B cell (primary cell): ENCODE data around the gene INCA1. TPM values are rescaled to one million over a fixed set of nuclear protein-coding genes. Genes with fewer than 3 reads are reported as not detected.

Experiments used
- ATAC-seq: fragments of 200-7000 bp; cut with Tn5 transposase; one replicate; pipeline ENCODE4 v1.10.0; 2021; ENCODE audit warnings: low read depth, mild to moderate bottlenecking, moderate number of reproducible peaks, moderate library complexity
- CTCF ChIA-PET: fragments of 350-600 bp; sonication (Branson Sonifier 250); formaldehyde crosslinking; loops from one replicate; lab custom pipeline; 2021; ENCODE audit warnings: antibody characterized with exemption, inconsistent platforms; lab: Charles Lee
- POLR2A ChIA-PET: fragments of 350-600 bp; sonication (Branson Sonifier 250); formaldehyde crosslinking; loops from one replicate; lab custom pipeline; 2021; ENCODE audit warnings: antibody characterized with exemption; lab: Charles Lee
- DNase-seq: peaks from one replicate; pipeline ENCODE4 v3.0.0; 2013
- H2AFZ ChIP-seq: 2 replicates; pipeline ENCODE4 v1.6.1; 2012; ENCODE audit warnings: mild to moderate bottlenecking, low read depth, low read length; ENCODE audit not compliant: insufficient read depth, poor library complexity, severe bottlenecking
- H3K27ac ChIP-seq, 2 donors: 1 replicate in 1 of 2; 2 replicates in 1 of 2; pipeline ENCODE4 v1.5.1; 2012 to 2013; ENCODE audit warnings: low read length in 2 of 2, mild to moderate bottlenecking in 2 of 2, moderate library complexity in 1 of 2
- H3K27me3 ChIP-seq, 4 experiments: fragments of 200-600 bp in 1 of 4; sonication (generic) in 1 of 4; replicated peaks in 1 of 4; 1 replicate in 2 of 4; 2 replicates in 2 of 4; pipeline versions ENCODE4 v1.6.1 to v1.7.0; 2013 to 2016; ENCODE audit warnings: low read length in 3 of 4, mild to moderate bottlenecking in 2 of 4, mixed read lengths in 1 of 4, moderate library complexity in 1 of 4; ENCODE audit not compliant: insufficient read depth in 4 of 4, control insufficient read depth in 3 of 4; ENCODE audit errors: control extremely low read depth in 1 of 4
- H3K36me3 ChIP-seq, 2 experiments: replicated peaks in 1 of 2; 1 replicate in 1 of 2; 2 replicates in 1 of 2; pipeline versions ENCODE4 v1.6.1 to v1.7.1; 2013; ENCODE audit warnings: low read length in 1 of 2; ENCODE audit not compliant: insufficient read depth in 2 of 2, control insufficient read depth in 1 of 2; ENCODE audit errors: control extremely low read depth in 1 of 2, extremely low read depth in 1 of 2
- H3K4me1 ChIP-seq, 2 donors: fragments of 200-600 bp in 1 of 2; sonication (generic) in 1 of 2; 1 replicate in 1 of 2; 2 replicates in 1 of 2; pipeline versions ENCODE4 v1.5.1 to v1.6.1; 2013 to 2017; ENCODE audit warnings: low read length in 2 of 2; ENCODE audit not compliant: control insufficient read depth in 2 of 2, insufficient read depth in 2 of 2
- H3K4me2 ChIP-seq: replicated peaks from 2 replicates; pipeline ENCODE3; 2012; ENCODE audit warnings: mild to moderate bottlenecking, low read depth, low read length; ENCODE audit not compliant: poor library complexity, severe bottlenecking
- H3K4me3 ChIP-seq, 5 experiments: fragments of 200-600 bp in 1 of 5; sonication (generic) in 1 of 5; 1 replicate in 3 of 5; 2 replicates in 2 of 5; pipeline versions ENCODE4 v1.5.1 to v1.7.0; 2011 to 2016; ENCODE audit warnings: low read length in 4 of 5, mild to moderate bottlenecking in 4 of 5, low read depth in 2 of 5, control low read depth in 1 of 5, moderate library complexity in 1 of 5; ENCODE audit not compliant: insufficient read depth in 1 of 5; ENCODE audit errors: control extremely low read depth in 1 of 5, extremely low read depth in 1 of 5
- H3K79me2 ChIP-seq: fragments of 200-600 bp; sonication (generic); one replicate; pipeline ENCODE4 v1.6.0; 2016; ENCODE audit warnings: low read length; ENCODE audit not compliant: control insufficient read depth, insufficient read depth
- H3K9ac ChIP-seq: fragments of 200-600 bp; sonication (generic); 2 replicates; pipeline ENCODE4 v1.6.1; 2017; ENCODE audit warnings: mild to moderate bottlenecking, low read length, moderate library complexity
- H3K9me3 ChIP-seq, 3 donors: one replicate each; pipeline versions ENCODE4 v1.6.1 to v1.7.1; 2013; ENCODE audit warnings: low read length in 2 of 3; ENCODE audit not compliant: control insufficient read depth in 2 of 3, insufficient read depth in 1 of 3; ENCODE audit errors: control extremely low read depth in 1 of 3
- H4K20me1 ChIP-seq: 2 replicates; pipeline ENCODE4 v1.6.0; 2012; ENCODE audit warnings: mild to moderate bottlenecking, low read length; ENCODE audit not compliant: insufficient read depth, control insufficient read depth, poor library complexity, severe bottlenecking
- H3K27ac Mint-ChIP-seq: one replicate; pipeline ENCODE4 v1.8.0; 2021; ENCODE audit warnings: mixed read lengths
- H3K27me3 Mint-ChIP-seq: one replicate; pipeline ENCODE4 v1.8.0; 2021; ENCODE audit warnings: mixed read lengths
- H3K4me1 Mint-ChIP-seq: one replicate; pipeline ENCODE4 v1.8.0; 2021; ENCODE audit warnings: mixed read lengths
- H3K4me3 Mint-ChIP-seq: one replicate; pipeline ENCODE4 v1.8.0; 2021; ENCODE audit warnings: mixed read lengths
- H3K9me3 Mint-ChIP-seq: one replicate; pipeline ENCODE4 v1.8.0; 2022; ENCODE audit warnings: mixed read lengths; ENCODE audit not compliant: insufficient read depth
- EZH2 ChIP-seq: IDR thresholded peaks from 2 replicates; pipeline ENCODE4 v1.6.1; 2012; ENCODE audit warnings: borderline replicate concordance, low read depth, mild to moderate bottlenecking, moderate library complexity, low read length; ENCODE audit not compliant: insufficient read depth, poor library complexity, severe bottlenecking
- WGBS: methylation state at CpG from one replicate; pipeline ENCODE4 v1.1.5; 2013; ENCODE audit warnings: missing lambda C conversion rate; ENCODE audit not compliant: insufficient coverage; 5-methylcytosine and 5-hydroxymethylcytosine counted together
- intact Hi-C: fragments of 100-400 bp; cut with micrococcal nuclease; formaldehyde crosslinking; loops from one replicate; pipeline ENCODE4 v1.10.0; 2022
- polyA plus RNA-seq: library from polyadenylated mRNA; depleted of rRNA; stranded (reverse); fragments of >200 nt; gene quantifications from 2 replicates; pipeline ENCODE4 v1.2.3, GENCODE V29; 2012
- total RNA-seq, 2 donors: library from RNA; stranded (reverse); fragments of 120-200 nt in 1 of 2; gene quantifications; 1 replicate in 1 of 2; 2 replicates in 1 of 2; pipeline versions ENCODE4 v1.2.3 to v1.2.4, GENCODE V29; 2013 to 2022
- TF ChIP-seq, protein P1 (sequence below): fragments of 200-600 bp; IDR thresholded peaks from one replicate; pipeline ENCODE4 v1.8.0; 2022; ENCODE audit warnings: antibody characterized with exemption, mild to moderate bottlenecking

Gene INCA1
- total and polyA plus RNA-seq, 2 donors (not counting 1 experiment from before 2014, with no cell fraction given), result 0.30 to 0.60 TPM

GRCh38 chr17:4987767-4988567 lies 9.4 kb downstream of the INCA1 start:
- Mint-ChIP-seq H3K4me3 (peak overlapping the region; percentile 91), H3K4me1 (peaks cover 31% of the 10 kb centered on the region), H3K27ac (peak overlapping the region; percentile 90), H3K27me3 (no peaks in the 10 kb centered on the region), H3K9me3 (no peaks in the 10 kb centered on the region)
- peak; percentile 39 for ATAC-seq
- POLR2A ChIA-PET, result interaction anchor here (0.6 to 3.1 kb wide), 9 partner anchors 9 to 621 kb away, joined by 3 to 11 read pairs (median 6); partner anchors contain the start of genes INCA1, KIF1C, RNF167 and SLC25A11
- Histone ChIP-seq H4K20me1 (no peaks in the 10 kb centered on the region), H3K79me2 (peaks cover 6% of the 10 kb centered on the region), H3K4me3 (peak overlapping the region; percentile 67 to 96 (median 81)), H3K27ac (peak overlapping the region; percentile 84 to 90), H3K9ac (peak overlapping the region; percentile 88), H3K9me3 (no peaks in the 10 kb centered on the region), H3K36me3 (peaks cover 0 to 4% of the 10 kb centered on the region in 2 experiments), H3K27me3 (no peaks in the 10 kb centered on the region), H3K4me1 (peaks cover 21 to 28% of the 10 kb centered on the region in 2 donors), H2AFZ (peak overlapping the region; percentile 96), H3K4me2 (peak overlapping the region; percentile 95)
- TF ChIP-seq, protein P1, sequence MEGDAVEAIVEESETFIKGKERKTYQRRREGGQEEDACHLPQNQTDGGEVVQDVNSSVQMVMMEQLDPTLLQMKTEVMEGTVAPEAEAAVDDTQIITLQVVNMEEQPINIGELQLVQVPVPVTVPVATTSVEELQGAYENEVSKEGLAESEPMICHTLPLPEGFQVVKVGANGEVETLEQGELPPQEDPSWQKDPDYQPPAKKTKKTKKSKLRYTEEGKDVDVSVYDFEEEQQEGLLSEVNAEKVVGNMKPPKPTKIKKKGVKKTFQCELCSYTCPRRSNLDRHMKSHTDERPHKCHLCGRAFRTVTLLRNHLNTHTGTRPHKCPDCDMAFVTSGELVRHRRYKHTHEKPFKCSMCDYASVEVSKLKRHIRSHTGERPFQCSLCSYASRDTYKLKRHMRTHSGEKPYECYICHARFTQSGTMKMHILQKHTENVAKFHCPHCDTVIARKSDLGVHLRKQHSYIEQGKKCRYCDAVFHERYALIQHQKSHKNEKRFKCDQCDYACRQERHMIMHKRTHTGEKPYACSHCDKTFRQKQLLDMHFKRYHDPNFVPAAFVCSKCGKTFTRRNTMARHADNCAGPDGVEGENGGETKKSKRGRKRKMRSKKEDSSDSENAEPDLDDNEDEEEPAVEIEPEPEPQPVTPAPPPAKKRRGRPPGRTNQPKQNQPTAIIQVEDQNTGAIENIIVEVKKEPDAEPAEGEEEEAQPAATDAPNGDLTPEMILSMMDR, result no peak
- no peak for TF ChIP-seq EZH2
- intact Hi-C loops, result loop anchor here (1.0 to 5.0 kb wide), 5 partner anchors 9 to 124 kb away; partner anchors contain the start of genes INCA1, KIF1C, SPAG7 and ZNF232
- CTCF ChIA-PET, result interaction anchor here (0.7 to 5.9 kb wide), 12 partner anchors 9 to 324 kb away, joined by 3 to 35 read pairs (median 4); partner anchors contain the start of genes INCA1, KIF1C, PFN1 and RNF167
- peak; percentile 61 for DNase-seq
- WGBS, result 1% methylated on average over 28 of the region's 30 CpGs
